ENCODE results near the gene MAEA. TPM values are rescaled to one million over a fixed set of nuclear protein-coding genes. Genes with fewer than 3 reads are reported as not detected.
A peak's percentile ranks its signal among the peaks of the same experiment; 100 is the strongest.

The MAEA gene
- total and polyA plus RNA-seq, 2 experiments from 2014 or later: 49.8 to 99.0 TPM

- TF ChIP-seq REST (IDR thresholded peaks at IDR 0.05; ENCODE audit: unreplicated experiment): no peak
- no peak for TF ChIP-seq EZH2 (IDR thresholded peaks at IDR 0.05; ENCODE audit: low read depth, unreplicated experiment)
- no peak for TF ChIP-seq ZNF331 (CRISPR knock-in tag; IDR thresholded peaks at IDR 0.05; ENCODE audit: low read depth)
- no peak for TF ChIP-seq ZNF114 (CRISPR knock-in tag; IDR thresholded peaks at IDR 0.05)
- TF ChIP-seq EZH2phosphoT487 (IDR thresholded peaks at IDR 0.05; ENCODE audit: unreplicated experiment): no peak
- no peak for TF ChIP-seq STAT1 (IDR thresholded peaks at IDR 0.05; ENCODE audit: unreplicated experiment)
- TF ChIP-seq JUNB (IDR thresholded peaks at IDR 0.05; ENCODE audit: unreplicated experiment): no peak
- no peak for TF ChIP-seq CREB1 (CRISPR knock-in tag; IDR thresholded peaks at IDR 0.05; ENCODE audit: low read depth)
These were observed 34.0 kb upstream of the MAEA start (continued) for GRCh38 chr4:1255699-1256098.

GRCh38 chr4:1258457-1258856, 31.2 kb upstream of the MAEA start:
- no peak overlapping the region for H2AFZ ChIP-seq
- H3K36me3 ChIP-seq (ENCODE audit: insufficient read depth): no peaks in the 10 kb centered on the region
- no peaks in the 10 kb centered on the region; the same call in 2 of the 3 replicates for H3K4me1 Mint-ChIP-seq
- no peak overlapping the region for H3K27ac Mint-ChIP-seq
- peaks cover 57% of the 10 kb centered on the region for H3K9me3 Mint-ChIP-seq
- no peak overlapping the region for H3K4me3 ChIP-seq
- TF ChIP-seq CTCF (conservative IDR thresholded peaks at IDR 0.05; ENCODE audit: low read depth in 2 of 2) (peak in 1 of 2 experiments; percentile 31; a peak in 1 of 4 replicates), EZH2phosphoT487 (IDR thresholded peaks at IDR 0.05; ENCODE audit: unreplicated experiment) (no peak)
- no peaks in the 10 kb centered on the region for H3F3A ChIP-seq (replicated peaks; ENCODE audit: low read depth)
- no peak overlapping the region for H3K27ac ChIP-seq (ENCODE audit: low read depth)
- peaks cover 11% of the 10 kb centered on the region for H3K27me3 Mint-ChIP-seq (ENCODE audit: insufficient read depth, low read depth, poor library complexity)
- ATAC-seq (no peak), DNase-seq (ENCODE audit: low spot score) (no peak)
- H3K36me3 Mint-ChIP-seq (ENCODE audit: low read depth): peaks cover 11% of the 10 kb centered on the region
- no peaks in the 10 kb centered on the region for H4K20me1 ChIP-seq (replicated peaks; ENCODE audit: insufficient read depth)
- no peaks in the 10 kb centered on the region for H3K27me3 ChIP-seq (ENCODE audit: insufficient read depth)
- no peak overlapping the region for H3K4me2 ChIP-seq
- H3K79me2 ChIP-seq (replicated peaks; ENCODE audit: insufficient read depth): no peaks in the 10 kb centered on the region
- no peaks in the 10 kb centered on the region for H3K4me1 ChIP-seq (ENCODE audit: insufficient read depth)
- no peak overlapping the region for H3K4me3 Mint-ChIP-seq
- H3K9me2 ChIP-seq (ENCODE audit: insufficient read depth): peaks cover 4% of the 10 kb centered on the region; the same call in 1 of the 2 replicates
